ENCODE results near the gene OR11G2.
"Not testable (repeated sequence)": the region's sequence is repeated elsewhere in the genome, so short reads cannot be mapped to it uniquely, and the experiment has no call there.

The OR11G2 gene

GRCh38 chr14:20195911-20196310 lies 5.2 kb downstream of the OR11G2 start:
- no peak overlapping the region for H3K27ac Mint-ChIP-seq
- H3K4me1 Mint-ChIP-seq (ENCODE audit: low read depth), result no peaks in the 10 kb centered on the region
- no peak for DNase-seq
- no peaks in the 10 kb centered on the region for H3K9me3 Mint-ChIP-seq
- H3K27me3 Mint-ChIP-seq, result peaks cover 8% of the 10 kb centered on the region
- no peak overlapping the region for H3K4me3 Mint-ChIP-seq
- H3K36me3 Mint-ChIP-seq (ENCODE audit: low read depth), result no peaks in the 10 kb centered on the region

- DNase-seq, result no peak
- H3K27me3 Mint-ChIP-seq, result peaks cover 8% of the 10 kb centered on the region
- no peaks in the 10 kb centered on the region for H3K36me3 Mint-ChIP-seq (ENCODE audit: low read depth)
- H3K4me3 Mint-ChIP-seq, result no peak overlapping the region
- no peak overlapping the region for H3K27ac Mint-ChIP-seq
- no peaks in the 10 kb centered on the region for H3K9me3 Mint-ChIP-seq
- H3K4me1 Mint-ChIP-seq (ENCODE audit: low read depth), result no peaks in the 10 kb centered on the region
Measured at GRCh38 chr14:20197459-20197858, 6.8 kb downstream of the OR11G2 start.

GRCh38 chr14:20198991-20199390 lies 8.3 kb downstream of the OR11G2 start:
- Mint-ChIP-seq H3K27ac (no peak overlapping the region), H3K4me3 (no peak overlapping the region), H3K36me3 (ENCODE audit: low read depth) (no peaks in the 10 kb centered on the region), H3K9me3 (no peaks in the 10 kb centered on the region), H3K4me1 (ENCODE audit: low read depth) (no peaks in the 10 kb centered on the region), H3K27me3 (peaks cover 10% of the 10 kb centered on the region)
- no peak for DNase-seq

- Mint-ChIP-seq H3K4me1 (ENCODE audit: low read depth) (no peaks in the 10 kb centered on the region), H3K36me3 (ENCODE audit: low read depth) (no peaks in the 10 kb centered on the region), H3K9me3 (no peaks in the 10 kb centered on the region), H3K4me3 (no peak overlapping the region), H3K27ac (no peak overlapping the region), H3K27me3 (peaks cover 7% of the 10 kb centered on the region)
- no peak for DNase-seq
Measured at GRCh38 chr14:20204721-20205120, 14.0 kb downstream of the OR11G2 start.

GRCh38 chr14:20209595-20209994 lies 18.9 kb downstream of the OR11G2 start:
- no peaks in the 10 kb centered on the region for H3K4me1 Mint-ChIP-seq (ENCODE audit: low read depth)
- no peak overlapping the region for H3K4me3 Mint-ChIP-seq
- H3K27me3 Mint-ChIP-seq, result peaks cover 4% of the 10 kb centered on the region
- H3K27ac Mint-ChIP-seq, result no peak overlapping the region
- no peak for DNase-seq
- no peaks in the 10 kb centered on the region for H3K36me3 Mint-ChIP-seq (ENCODE audit: low read depth)
- no peaks in the 10 kb centered on the region for H3K9me3 Mint-ChIP-seq

DNA sequence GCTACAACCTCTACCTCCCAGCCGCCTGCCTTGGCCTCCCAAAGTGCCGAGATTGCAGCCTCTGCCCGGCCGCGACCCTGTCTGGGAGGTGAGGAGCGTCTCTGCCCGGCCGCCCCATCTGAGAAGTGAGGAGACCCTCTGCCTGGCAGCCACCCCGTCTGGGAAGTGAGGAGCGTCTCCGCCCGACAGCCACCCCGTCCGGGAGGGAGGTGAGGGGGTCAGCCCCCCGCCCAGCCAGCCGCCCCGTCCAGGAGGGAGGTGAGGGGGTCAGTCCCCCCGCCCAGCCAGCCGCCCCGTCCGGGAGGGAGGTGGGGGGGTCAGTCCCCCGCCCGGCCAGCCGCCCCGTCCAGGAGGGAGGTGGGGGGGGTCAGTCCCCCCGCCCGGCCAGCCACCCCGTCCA lies 21.7 kb downstream of the OR11G2 start:
- H3K36me3 Mint-ChIP-seq (ENCODE audit: low read depth); H3K27ac Mint-ChIP-seq; H3K27me3 Mint-ChIP-seq; DNase-seq; H3K4me1 Mint-ChIP-seq (ENCODE audit: low read depth); H3K4me3 Mint-ChIP-seq; H3K9me3 Mint-ChIP-seq: not testable (repeated sequence)

DNA sequence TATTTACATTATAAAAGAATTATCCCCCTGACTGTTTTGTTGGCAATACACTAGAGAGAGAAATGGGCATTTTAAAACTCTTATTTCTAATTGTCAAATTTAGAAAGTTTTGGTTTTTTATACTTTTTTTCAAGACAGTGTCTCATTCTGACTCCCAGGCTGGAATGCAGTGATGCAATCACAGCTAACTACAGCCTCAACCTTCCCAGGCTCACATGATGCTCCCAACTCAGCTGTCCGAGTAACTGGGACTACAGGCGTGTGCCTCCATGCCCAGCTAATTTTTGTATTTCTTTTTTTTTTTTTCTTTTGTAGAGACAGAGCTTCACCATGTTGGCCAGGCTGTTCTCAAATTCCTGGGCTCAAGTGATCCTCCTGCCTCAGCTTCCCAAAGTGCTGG lies 24.5 kb downstream of the OR11G2 start:
- DNase-seq, result no peak
- H3K27me3 Mint-ChIP-seq, result peaks cover 8% of the 10 kb centered on the region
- H3K4me3 Mint-ChIP-seq, result no peak overlapping the region
- H3K4me1 Mint-ChIP-seq (ENCODE audit: low read depth), result no peaks in the 10 kb centered on the region
- no peaks in the 10 kb centered on the region for H3K9me3 Mint-ChIP-seq
- H3K27ac Mint-ChIP-seq, result no peak overlapping the region
- H3K36me3 Mint-ChIP-seq (ENCODE audit: low read depth), result no peaks in the 10 kb centered on the region

GRCh38 chr14:20219033-20219432 lies 28.3 kb downstream of the OR11G2 start:
- Mint-ChIP-seq H3K4me3 (no peak overlapping the region), H3K27ac (no peak overlapping the region), H3K36me3 (ENCODE audit: low read depth) (no peaks in the 10 kb centered on the region), H3K4me1 (ENCODE audit: low read depth) (no peaks in the 10 kb centered on the region), H3K27me3 (peaks cover 13% of the 10 kb centered on the region), H3K9me3 (no peaks in the 10 kb centered on the region)
- DNase-seq, result no peak

DNA sequence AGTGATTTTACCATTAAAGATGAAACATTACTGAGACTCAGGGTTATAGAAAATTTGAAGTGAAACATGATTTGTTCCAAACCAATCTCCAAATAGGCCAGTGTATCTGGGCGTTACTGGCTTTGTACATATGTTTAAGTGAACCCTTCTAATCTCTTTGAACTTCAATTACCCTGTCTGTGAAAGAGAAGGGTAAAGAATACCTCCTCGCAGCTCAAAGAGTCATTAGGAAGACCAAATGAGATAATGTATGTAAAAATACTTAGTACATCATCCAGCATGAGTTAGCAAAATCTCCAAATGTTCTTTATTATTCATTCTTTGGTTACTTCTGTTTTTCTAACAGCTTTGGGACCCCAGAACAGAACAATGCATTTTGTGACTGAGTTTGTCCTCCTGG lies 32.7 kb downstream of the OR11G2 start, which contains the start of gene OR11H6:
Gene OR11H6 (plus strand): TSS at position 301 of the 400 bp plus-strand sequence. CDS start 0 bp downstream, at position 301.
- H3K4me3 Mint-ChIP-seq, result no peak within 1 kb of the TSS
- H3K36me3 Mint-ChIP-seq (ENCODE audit: low read depth), result no peaks in the 10 kb centered on the region
- H3K9me3 Mint-ChIP-seq, result no peaks in the 10 kb centered on the region
- no peaks in the 10 kb centered on the region for H3K4me1 Mint-ChIP-seq (ENCODE audit: low read depth)
- DNase-seq, result no peak
- no peak within 1 kb of the TSS for H3K27ac Mint-ChIP-seq
- peaks cover 16% of the 10 kb centered on the region for H3K27me3 Mint-ChIP-seq

- Mint-ChIP-seq H3K4me1 (ENCODE audit: low read depth) (no peaks in the 10 kb centered on the region), H3K4me3 (no peak within 1 kb of the TSS), H3K27ac (no peak within 1 kb of the TSS), H3K27me3 (peaks cover 6% of the 10 kb centered on the region), H3K9me3 (peaks cover 5% of the 10 kb centered on the region), H3K36me3 (ENCODE audit: low read depth) (no peaks in the 10 kb centered on the region)
- DNase-seq, result no peak
Measured at GRCh38 chr14:20228681-20229080, 38.0 kb downstream of the OR11G2 start, which contains the start of gene OR11H7. OR11H7 (plus strand) TSS chr14:20228981.

- not testable (repeated sequence) for H3K27me3 Mint-ChIP-seq; H3K4me3 Mint-ChIP-seq; DNase-seq; H3K9me3 Mint-ChIP-seq; H3K36me3 Mint-ChIP-seq (ENCODE audit: low read depth); H3K27ac Mint-ChIP-seq; H3K4me1 Mint-ChIP-seq (ENCODE audit: low read depth)
Measured at GRCh38 chr14:20235415-20235814, 44.7 kb downstream of the OR11G2 start.

- H3K27me3 Mint-ChIP-seq, result no peaks in the 10 kb centered on the region
- H3K36me3 Mint-ChIP-seq (ENCODE audit: low read depth), result no peaks in the 10 kb centered on the region
Measured at GRCh38 chr14:20247646-20248246, 57.0 kb downstream of the OR11G2 start.

More at GRCh38 chr14:20247646-20248246, 57.0 kb downstream of the OR11G2 start:
- DNase-seq, result no peak
- H3K27ac Mint-ChIP-seq, result no peak overlapping the region
- no peak overlapping the region for H3K4me3 Mint-ChIP-seq
- H3K9me3 Mint-ChIP-seq, result peaks cover 1% of the 10 kb centered on the region
- H3K4me1 Mint-ChIP-seq (ENCODE audit: low read depth), result no peaks in the 10 kb centered on the region
